ENCODE measurements around the gene RFX3. TPM values are rescaled to one million over a fixed set of nuclear protein-coding genes. Genes with fewer than 3 reads are reported as not detected.
"Not testable (repeated sequence)": the region's sequence is repeated elsewhere in the genome, so short reads cannot be mapped to it uniquely, and the experiment has no call there.

Gene RFX3
- total RNA-seq, 2 donors from 2014 or later: 8.7 to 19.8 TPM

DNA sequence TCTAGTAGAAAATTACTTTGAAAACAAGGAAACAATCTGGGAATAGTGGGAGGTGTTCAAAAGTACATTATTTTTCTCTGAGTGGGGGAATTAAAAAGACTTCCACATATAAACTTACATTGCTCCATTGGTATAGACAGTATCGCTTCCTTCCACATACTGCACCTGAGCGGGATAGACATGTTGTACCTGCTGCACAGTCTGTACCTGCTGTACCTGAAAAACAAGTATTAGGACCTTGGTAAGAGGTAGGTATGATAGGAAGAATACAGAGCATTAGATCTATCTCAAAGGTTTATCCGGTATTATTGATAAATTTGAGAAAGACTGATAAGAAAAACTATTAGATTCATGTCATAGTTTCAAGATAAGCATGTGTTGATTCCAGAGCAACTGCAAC is 179.3 kb downstream of the RFX3 start:
- Mint-ChIP-seq H3K27ac (no peak overlapping the region), H3K27me3 (no peaks in the 10 kb centered on the region), H3K9me3 (no peaks in the 10 kb centered on the region), H3K4me3 (no peak overlapping the region), H3K4me1 (peaks cover 10% of the 10 kb centered on the region), H3K36me3 (ENCODE audit: low read depth) (peaks cover 23% of the 10 kb centered on the region)
- no peak for ATAC-seq (replicated peaks)

- Mint-ChIP-seq H3K27me3 (no peaks in the 10 kb centered on the region), H3K4me1 (peaks cover 10% of the 10 kb centered on the region), H3K4me3 (no peak overlapping the region), H3K9me3 (no peaks in the 10 kb centered on the region), H3K27ac (no peak overlapping the region), H3K36me3 (ENCODE audit: low read depth) (peaks cover 23% of the 10 kb centered on the region)
- ATAC-seq (replicated peaks): no peak
Measured at GRCh38 chr9:3343671-3344070, 182.1 kb downstream of the RFX3 start.

GRCh38 chr9:3342159-3342777 is 183.5 kb downstream of the RFX3 start:
- Mint-ChIP-seq H3K4me1 (peaks cover 12% of the 10 kb centered on the region), H3K36me3 (ENCODE audit: low read depth) (peaks cover 23% of the 10 kb centered on the region), H3K4me3 (peak overlapping the region; percentile 16), H3K27me3 (no peaks in the 10 kb centered on the region), H3K27ac (peak overlapping the region; percentile 38), H3K9me3 (no peaks in the 10 kb centered on the region)
- peak; percentile 89 for ATAC-seq (replicated peaks)

- H3K4me1 Mint-ChIP-seq: peaks cover 13% of the 10 kb centered on the region
- no peaks in the 10 kb centered on the region for H3K36me3 Mint-ChIP-seq (ENCODE audit: low read depth)
- no peak overlapping the region for H3K4me3 Mint-ChIP-seq
- no peak overlapping the region for H3K27ac Mint-ChIP-seq
- peak; percentile 62 for ATAC-seq (replicated peaks)
- H3K27me3 Mint-ChIP-seq: no peaks in the 10 kb centered on the region
- no peaks in the 10 kb centered on the region for H3K9me3 Mint-ChIP-seq
Measured at GRCh38 chr9:3337515-3338225, 188.1 kb downstream of the RFX3 start.

- no peak for ATAC-seq (replicated peaks)
- H3K27me3 Mint-ChIP-seq: no peaks in the 10 kb centered on the region
- H3K4me1 Mint-ChIP-seq: peaks cover 8% of the 10 kb centered on the region
- no peak overlapping the region for H3K4me3 Mint-ChIP-seq
- no peak overlapping the region for H3K27ac Mint-ChIP-seq
- no peaks in the 10 kb centered on the region for H3K36me3 Mint-ChIP-seq (ENCODE audit: low read depth)
- no peaks in the 10 kb centered on the region for H3K9me3 Mint-ChIP-seq
Measured at GRCh38 chr9:3336951-3337350, 188.8 kb downstream of the RFX3 start.

DNA sequence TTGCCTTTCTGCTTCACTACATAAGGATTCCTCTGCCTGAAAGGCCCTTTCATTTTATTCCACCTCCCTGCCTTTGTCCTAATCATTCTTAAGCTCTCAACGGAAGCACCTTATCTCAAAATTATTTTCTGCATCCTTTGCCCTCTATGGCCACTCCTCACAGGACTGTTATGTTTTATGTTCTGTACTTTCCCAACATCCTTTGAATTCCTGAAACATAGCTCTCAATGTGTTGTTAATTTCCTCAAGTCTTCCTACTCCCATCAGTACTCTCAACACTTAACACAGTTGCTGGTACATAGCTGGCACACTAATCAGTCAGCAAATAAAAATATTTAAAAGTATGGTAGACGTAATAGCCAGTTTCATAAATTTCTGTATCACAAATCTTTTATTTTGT is 193.0 kb downstream of the RFX3 start:
- no peak for ATAC-seq (replicated peaks)
- no peaks in the 10 kb centered on the region for H3K9me3 Mint-ChIP-seq
- H3K27ac Mint-ChIP-seq: no peak overlapping the region
- H3K4me3 Mint-ChIP-seq: no peak overlapping the region
- H3K36me3 Mint-ChIP-seq (ENCODE audit: low read depth): peaks cover 9% of the 10 kb centered on the region
- peaks cover 8% of the 10 kb centered on the region for H3K4me1 Mint-ChIP-seq
- no peaks in the 10 kb centered on the region for H3K27me3 Mint-ChIP-seq

DNA sequence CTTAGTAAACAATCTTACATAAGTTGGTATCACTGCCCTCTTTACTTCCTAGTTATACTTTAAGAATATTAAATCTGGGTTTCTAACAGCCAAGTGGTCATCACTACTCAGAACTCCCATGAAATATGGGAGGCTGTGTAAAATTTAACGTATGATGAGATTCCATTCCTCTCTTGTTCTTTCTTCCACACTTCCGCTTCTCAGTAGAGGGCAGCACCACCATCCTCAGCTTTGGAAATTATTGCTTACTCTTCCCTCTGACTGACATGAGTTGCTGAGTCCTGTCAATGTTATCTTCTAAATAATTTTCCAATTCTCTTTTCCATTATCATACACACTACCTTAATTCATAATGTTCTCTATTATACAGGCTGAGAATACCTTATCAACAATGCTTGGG is 194.0 kb downstream of the RFX3 start:
- Mint-ChIP-seq H3K9me3 (no peaks in the 10 kb centered on the region), H3K36me3 (ENCODE audit: low read depth) (peaks cover 11% of the 10 kb centered on the region), H3K27ac (no peak overlapping the region), H3K27me3 (no peaks in the 10 kb centered on the region), H3K4me1 (peaks cover under 1% of the 10 kb centered on the region), H3K4me3 (no peak overlapping the region)
- no peak for ATAC-seq (replicated peaks)

DNA sequence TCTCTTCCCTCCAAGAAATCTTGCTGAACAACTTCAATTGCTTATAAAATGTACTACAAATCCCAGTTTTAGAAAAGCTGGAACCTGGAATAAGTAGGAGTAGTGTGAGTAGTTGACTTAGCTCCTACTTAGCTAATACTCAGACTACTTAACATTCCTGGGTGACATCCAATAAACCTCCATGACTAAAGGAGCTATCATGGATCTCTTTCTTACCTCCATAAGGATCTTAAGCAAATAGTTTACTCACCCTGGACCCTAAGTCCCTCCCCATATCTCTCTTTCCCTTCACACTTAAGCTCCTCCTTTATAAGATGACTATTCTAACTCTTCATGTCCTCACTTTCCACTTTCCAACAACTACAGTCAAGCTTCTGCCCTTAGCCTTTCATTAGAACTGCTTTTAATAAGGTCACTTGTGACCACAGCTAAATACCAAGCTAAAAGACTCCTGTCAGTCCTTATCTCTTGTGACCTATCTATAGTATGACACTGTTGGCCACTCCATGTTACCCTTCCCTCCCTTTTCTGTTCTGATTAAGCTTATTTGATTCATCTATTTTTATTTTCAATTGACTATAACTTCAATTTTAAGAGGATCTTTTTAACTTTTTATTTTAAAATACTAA is 194.9 kb downstream of the RFX3 start:
- H3K36me3 Mint-ChIP-seq (ENCODE audit: low read depth): peaks cover 11% of the 10 kb centered on the region
- no peak overlapping the region for H3K27ac Mint-ChIP-seq
- no peaks in the 10 kb centered on the region for H3K27me3 Mint-ChIP-seq
- no peaks in the 10 kb centered on the region for H3K9me3 Mint-ChIP-seq
- no peak overlapping the region for H3K4me3 Mint-ChIP-seq
- H3K4me1 Mint-ChIP-seq: no peaks in the 10 kb centered on the region
- no peak for ATAC-seq (replicated peaks)

GRCh38 chr9:3329361-3329760 is 196.4 kb downstream of the RFX3 start:
- Mint-ChIP-seq H3K36me3 (ENCODE audit: low read depth) (peaks cover 11% of the 10 kb centered on the region), H3K27me3 (no peaks in the 10 kb centered on the region), H3K4me3 (no peak overlapping the region), H3K27ac (no peak overlapping the region), H3K9me3 (no peaks in the 10 kb centered on the region), H3K4me1 (no peaks in the 10 kb centered on the region)
- ATAC-seq (replicated peaks): no peak

- no peak for ATAC-seq (replicated peaks)
- Mint-ChIP-seq H3K27me3 (no peaks in the 10 kb centered on the region), H3K36me3 (ENCODE audit: low read depth) (peaks cover 14% of the 10 kb centered on the region), H3K4me1 (no peaks in the 10 kb centered on the region), H3K27ac (no peak overlapping the region), H3K9me3 (no peaks in the 10 kb centered on the region), H3K4me3 (no peak overlapping the region)
Measured at GRCh38 chr9:3323714-3324113, 202.1 kb downstream of the RFX3 start.

DNA sequence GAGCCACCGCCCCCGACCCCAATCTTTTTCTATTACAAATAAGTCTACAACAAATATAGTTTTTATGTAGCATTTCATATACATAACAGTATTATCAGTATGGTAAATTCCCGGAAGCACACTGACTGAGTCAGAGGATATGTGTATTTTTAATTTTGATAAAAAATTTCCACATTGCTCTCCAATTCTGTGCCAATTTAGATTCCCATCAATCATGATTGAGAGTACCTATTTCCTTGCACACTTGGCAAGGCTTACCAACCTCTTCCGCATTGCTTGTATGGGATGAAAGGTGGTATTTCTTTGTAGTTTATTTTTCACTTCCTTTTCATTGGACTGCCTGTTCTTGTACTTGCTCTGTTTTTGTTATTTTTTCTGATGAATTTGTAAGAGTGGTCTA is 204.6 kb downstream of the RFX3 start:
- Mint-ChIP-seq H3K27me3 (no peaks in the 10 kb centered on the region), H3K4me3 (no peak overlapping the region), H3K4me1 (no peaks in the 10 kb centered on the region), H3K27ac (no peak overlapping the region), H3K36me3 (ENCODE audit: low read depth) (peaks cover 31% of the 10 kb centered on the region), H3K9me3 (no peaks in the 10 kb centered on the region)
- ATAC-seq (replicated peaks): no peak

DNA sequence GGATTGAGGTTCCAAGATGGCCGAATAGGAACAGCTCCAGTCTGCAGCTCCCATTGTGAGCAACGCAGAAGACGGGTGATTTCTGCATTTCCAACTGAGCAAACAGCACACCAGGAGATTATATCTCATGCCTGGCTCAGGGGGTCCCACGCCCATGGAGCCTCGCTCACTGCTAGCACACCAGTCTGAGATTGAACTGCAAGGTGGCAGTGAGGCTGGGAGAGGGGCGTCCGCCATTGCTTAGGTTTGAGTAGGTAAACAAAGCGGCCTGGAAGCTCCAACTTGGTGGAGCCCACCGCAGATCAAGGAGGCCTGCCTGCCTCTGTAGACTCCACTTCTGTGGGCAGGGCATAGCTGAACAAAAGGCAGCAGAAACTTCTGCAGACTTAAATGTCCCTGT is 213.2 kb downstream of the RFX3 start:
- H3K9me3 Mint-ChIP-seq; H3K4me1 Mint-ChIP-seq; ATAC-seq (replicated peaks); H3K4me3 Mint-ChIP-seq; H3K27ac Mint-ChIP-seq; H3K27me3 Mint-ChIP-seq: not testable (repeated sequence)
- peaks cover 30% of the 10 kb centered on the region for H3K36me3 Mint-ChIP-seq (ENCODE audit: low read depth)

GRCh38 chr9:3308609-3309008 is 217.2 kb downstream of the RFX3 start:
- H3K36me3 Mint-ChIP-seq (ENCODE audit: low read depth): peaks cover 26% of the 10 kb centered on the region
- H3K4me3 Mint-ChIP-seq: no peak overlapping the region
- H3K9me3 Mint-ChIP-seq: peaks cover 5% of the 10 kb centered on the region

GRCh38 chr9:3304388-3304787 is 221.4 kb downstream of the RFX3 start:
- H3K27me3 Mint-ChIP-seq, H3K4me3 Mint-ChIP-seq, H3K27ac Mint-ChIP-seq, H3K9me3 Mint-ChIP-seq, H3K4me1 Mint-ChIP-seq: not testable (repeated sequence)
- peak; percentile 44 for ATAC-seq (replicated peaks)
- peaks cover 25% of the 10 kb centered on the region for H3K36me3 Mint-ChIP-seq (ENCODE audit: low read depth)

More at GRCh38 chr9:3308609-3309008, 217.2 kb downstream of the RFX3 start:
- Mint-ChIP-seq H3K27ac (no peak overlapping the region), H3K27me3 (no peaks in the 10 kb centered on the region), H3K4me1 (no peaks in the 10 kb centered on the region)
- no peak for ATAC-seq (replicated peaks)

- ATAC-seq (replicated peaks): no peak
- no peak overlapping the region for H3K4me3 Mint-ChIP-seq
- no peak overlapping the region for H3K27ac Mint-ChIP-seq
- H3K36me3 Mint-ChIP-seq (ENCODE audit: low read depth): peaks cover 17% of the 10 kb centered on the region
- H3K9me3 Mint-ChIP-seq: no peaks in the 10 kb centered on the region
- no peaks in the 10 kb centered on the region for H3K27me3 Mint-ChIP-seq
- H3K4me1 Mint-ChIP-seq: no peaks in the 10 kb centered on the region
Measured at GRCh38 chr9:3299872-3300271, 225.9 kb downstream of the RFX3 start.
